ENCODE measurements around the gene NME4. TPM values are rescaled to one million over a fixed set of nuclear protein-coding genes. Genes with fewer than 3 reads are reported as not detected.
"Not testable (repeated sequence)": the region's sequence is repeated elsewhere in the genome, so short reads cannot be mapped to it uniquely, and the experiment has no call there.

The NME4 gene
- total RNA-seq, 1 donor from 2014 or later: 91.3 TPM

GRCh38 chr16:387761-388666 lies 9.0 kb upstream of the NME4 start:
- ATAC-seq: peak; percentile 38
- intact Hi-C loops (cut with DNase I): not testable (repeated sequence)
- peak; percentile 64 for DNase-seq (ENCODE audit: missing footprints)

- peak; percentile 13 for ATAC-seq
- intact Hi-C loops (cut with DNase I): no loop called here
- DNase-seq (ENCODE audit: missing footprints): no peak
Measured at GRCh38 chr16:389352-389751, 7.6 kb upstream of the NME4 start.

GRCh38 chr16:391885-392335 lies 5.1 kb upstream of the NME4 start:
- ATAC-seq (peak; percentile 24), DNase-seq (ENCODE audit: missing footprints) (peak; percentile 71)
- intact Hi-C loops (cut with DNase I): no loop called here

- ATAC-seq (no peak), DNase-seq (ENCODE audit: missing footprints) (peak; percentile 15)
- intact Hi-C loops (cut with DNase I): no loop called here
Measured at GRCh38 chr16:392450-393030, 4.5 kb upstream of the NME4 start.

- intact Hi-C loops (cut with DNase I): no loop called here
- DNase-seq (ENCODE audit: missing footprints) (no peak), ATAC-seq (no peak)
Measured at GRCh38 chr16:396199-396598, 800 bp upstream of the NME4 start.

- intact Hi-C loops (cut with DNase I): no loop called here
- DNase-seq (ENCODE audit: missing footprints) (peak; percentile 72), ATAC-seq (no peak)
Measured at GRCh38 chr16:396605-397004, 394 bp upstream of the NME4 start.

- peak; percentile 40 for ATAC-seq
- peak; percentile 76 for DNase-seq (ENCODE audit: missing footprints)
- intact Hi-C loops (cut with DNase I): no loop called here
Measured at GRCh38 chr16:397736-398332, 835 bp downstream of the NME4 start.

GRCh38 chr16:398561-399339 lies 1.8 kb downstream of the NME4 start:
- DNase-seq (ENCODE audit: missing footprints) (peak; percentile 48), ATAC-seq (no peak)
- intact Hi-C loops (cut with DNase I): no loop called here

GRCh38 chr16:399340-400019 lies 2.5 kb downstream of the NME4 start:
- intact Hi-C loops (cut with DNase I): loop anchor here (2.0 kb wide), 1 partner anchor 25 kb away; the partner anchor contains the start of gene RAB11FIP3
- ATAC-seq: no peak
- DNase-seq (ENCODE audit: missing footprints): peak; percentile 57

GRCh38 chr16:400061-400591 lies 3.1 kb downstream of the NME4 start:
- no peak for ATAC-seq
- peak; percentile 43 for DNase-seq (ENCODE audit: missing footprints)
- intact Hi-C loops (cut with DNase I): loop anchor here (2.0 kb wide), 1 partner anchor 25 kb away; the partner anchor contains the start of gene RAB11FIP3

GRCh38 chr16:401468-402348 lies 4.7 kb downstream of the NME4 start, which contains the start of gene DECR2:
TSS of gene DECR2 (plus strand) at chr16:401885. CDS start at chr16:401964, 79 bp downstream.
- peak; percentile 92 for ATAC-seq
- peak; percentile 99 for DNase-seq (ENCODE audit: missing footprints)
- intact Hi-C loops (cut with DNase I): loop anchor here (2.0 kb wide), 1 partner anchor 23 kb away; the partner anchor contains the start of gene RAB11FIP3

- ATAC-seq (no peak), DNase-seq (ENCODE audit: missing footprints) (no peak)
- intact Hi-C loops (cut with DNase I): no loop called here
Measured at GRCh38 chr16:404971-405486, 8.0 kb downstream of the NME4 start.

GRCh38 chr16:405548-406506 lies 8.8 kb downstream of the NME4 start:
- no peak for ATAC-seq
- no peak for DNase-seq (ENCODE audit: missing footprints)
- intact Hi-C loops (cut with DNase I): no loop called here

- DNase-seq (ENCODE audit: missing footprints) (no peak), ATAC-seq (no peak)
- intact Hi-C loops (cut with DNase I): no loop called here
Measured at GRCh38 chr16:407253-407652, 10.3 kb downstream of the NME4 start.

GRCh38 chr16:410516-411178 lies 13.6 kb downstream of the NME4 start:
- peak; percentile 8 for ATAC-seq
- no peak for DNase-seq (ENCODE audit: missing footprints)
- intact Hi-C loops (cut with DNase I): no loop called here

Data from Right ventricle myocardium inferior (tissue), 1 donor.